HEK293 (cell line): ENCODE data around the gene CYRIA.

Experiments used
- CTCF ChIA-PET: fragments of 350-600 bp; formaldehyde crosslinking; extraction: SDS; loops from one replicate; lab custom pipeline; 2021; ENCODE audit warnings: antibody characterized with exemption; lab: Yijun Ruan, JAX
- POLR2A ChIA-PET: fragments of 300-600 bp; formaldehyde crosslinking; extraction: SDS; loops from one replicate; lab custom pipeline; 2020; ENCODE audit warnings: antibody characterized with exemption, inconsistent platforms; lab: Yijun Ruan, JAX
- H3K27ac ChIP-seq: fragments of 200-500 bp; sonication (Bioruptor generic); 2 replicates; pipeline ENCODE4 v1.5.1; 2014; ENCODE audit warnings: low read depth, low read length, control low read depth, inconsistent platforms; ENCODE audit errors: extremely low read depth
- H3K36me3 ChIP-seq, 2 experiments: fragments of 200-500 bp in 1 of 2; sonication (Bioruptor generic) in 1 of 2; 1 replicate in 1 of 2; 2 replicates in 1 of 2; pipeline ENCODE4 v1.5.1; 2014 to 2017; ENCODE audit warnings: inconsistent platforms in 2 of 2, low read length in 2 of 2; ENCODE audit not compliant: control insufficient read depth in 2 of 2, insufficient read depth in 1 of 2
- H3K4me1 ChIP-seq: fragments of 200-500 bp; sonication (Bioruptor generic); 2 replicates; pipeline ENCODE4 v1.5.1; 2014; ENCODE audit warnings: mild to moderate bottlenecking, low read length, inconsistent platforms; ENCODE audit not compliant: control insufficient read depth, insufficient read depth
- H3K4me3 ChIP-seq: 2 replicates; pipeline ENCODE4 v1.5.1; 2011; ENCODE audit warnings: low read depth, mild to moderate bottlenecking, control low read depth, low read length, moderate library complexity
- H3K9me3 ChIP-seq: fragments of 200-500 bp; sonication (Bioruptor generic); 2 replicates; pipeline ENCODE4 v1.5.1; 2014; ENCODE audit warnings: low read depth, low read length, inconsistent platforms; ENCODE audit not compliant: control insufficient read depth, insufficient read depth
- FEZF1 ChIP-seq: fragments of 450-650 bp; formaldehyde crosslinking; IDR thresholded peaks from 2 replicates; pipeline ENCODE4 v1.5.1; 2016; ENCODE audit warnings: missing biosample characterization, missing genetic modification characterization
- GLIS1 ChIP-seq: fragments of 450-650 bp; formaldehyde crosslinking; IDR thresholded peaks from 2 replicates; pipeline ENCODE4 v1.5.1; 2016; ENCODE audit warnings: missing biosample characterization, missing genetic modification characterization
- SCRT1 ChIP-seq: fragments of 450-650 bp; formaldehyde crosslinking; IDR thresholded peaks from 2 replicates; pipeline ENCODE4 v1.5.1; 2016; ENCODE audit warnings: missing biosample characterization, missing genetic modification characterization, borderline replicate concordance
- SETDB1 ChIP-seq: IDR thresholded peaks from one replicate; pipeline ENCODE4 v1.6.1; 2017; ENCODE audit warnings: mild to moderate bottlenecking, low read length, moderate library complexity, mixed read lengths; ENCODE audit not compliant: insufficient read length
- SP2 ChIP-seq: fragments of 450-650 bp; formaldehyde crosslinking; IDR thresholded peaks from 2 replicates; pipeline ENCODE4 v1.5.1; 2016; ENCODE audit warnings: missing biosample characterization, missing genetic modification characterization
- TCF7L2 ChIP-seq: IDR thresholded peaks from 2 replicates; pipeline ENCODE4 v1.6.1; 2011; ENCODE audit warnings: low read depth, mild to moderate bottlenecking, inconsistent platforms, low read length, moderate library complexity, borderline replicate concordance
- ZBTB21 ChIP-seq: fragments of 450-650 bp; formaldehyde crosslinking; IDR thresholded peaks from 2 replicates; pipeline ENCODE4 v1.5.1; 2017; ENCODE audit warnings: missing biosample characterization, missing genetic modification characterization
- ZBTB49 ChIP-seq: fragments of 450-650 bp; formaldehyde crosslinking; IDR thresholded peaks from 2 replicates; pipeline ENCODE4 v1.5.1; 2016; ENCODE audit warnings: missing biosample characterization, missing genetic modification characterization, low read depth
- ZNF132 ChIP-seq: fragments of 450-650 bp; formaldehyde crosslinking; IDR thresholded peaks from 2 replicates; pipeline ENCODE4 v1.5.1; 2017; ENCODE audit warnings: missing biosample characterization, missing genetic modification characterization, borderline replicate concordance
- ZNF157 ChIP-seq: fragments of 450-650 bp; formaldehyde crosslinking; IDR thresholded peaks from 2 replicates; pipeline ENCODE4 v1.5.1; 2016; ENCODE audit warnings: missing biosample characterization, missing genetic modification characterization
- ZNF26 ChIP-seq: fragments of 450-650 bp; formaldehyde crosslinking; IDR thresholded peaks from 2 replicates; pipeline ENCODE4 v1.5.1; 2016; ENCODE audit warnings: missing biosample characterization, missing genetic modification characterization
- ZNF362 ChIP-seq: fragments of 450-650 bp; formaldehyde crosslinking; IDR thresholded peaks from 2 replicates; pipeline ENCODE4 v1.5.1; 2016; ENCODE audit warnings: missing biosample characterization, missing genetic modification characterization
- ZNF548 ChIP-seq: fragments of 450-650 bp; formaldehyde crosslinking; IDR thresholded peaks from 2 replicates; pipeline ENCODE4 v1.5.1; 2016; ENCODE audit warnings: missing biosample characterization, missing genetic modification characterization
- ZNF645 ChIP-seq: fragments of 450-650 bp; formaldehyde crosslinking; IDR thresholded peaks from 2 replicates; pipeline ENCODE4; 2016; ENCODE audit warnings: missing biosample characterization, missing genetic modification characterization
- ZNF654 ChIP-seq: fragments of 450-650 bp; formaldehyde crosslinking; IDR thresholded peaks from 2 replicates; pipeline ENCODE4 v1.5.1; 2016; ENCODE audit warnings: low read depth, missing biosample characterization, missing genetic modification characterization
- ZNF692 ChIP-seq: fragments of 450-650 bp; formaldehyde crosslinking; IDR thresholded peaks from 2 replicates; pipeline ENCODE4 v1.5.1; 2016; ENCODE audit warnings: missing biosample characterization, missing genetic modification characterization
- ZNF792 ChIP-seq: fragments of 450-650 bp; formaldehyde crosslinking; IDR thresholded peaks from 2 replicates; pipeline ENCODE4 v1.5.1; 2016; ENCODE audit warnings: missing biosample characterization, missing genetic modification characterization
- ZSCAN18 ChIP-seq: fragments of 450-650 bp; formaldehyde crosslinking; IDR thresholded peaks from 2 replicates; pipeline ENCODE4 v1.5.1; 2016; ENCODE audit warnings: missing biosample characterization, missing genetic modification characterization

The CYRIA gene

GRCh38 chr2:16675781-16676180 lies 10.1 kb upstream of the CYRIA start (continued):
- TF ChIP-seq ZBTB49 (tag by site-specific recombination): no peak

- TF ChIP-seq ZNF362 (no peak), ZSCAN18 (tag by site-specific recombination) (no peak), SCRT1 (tag by site-specific recombination) (no peak), ZNF692 (tag by site-specific recombination) (no peak), ZBTB21 (tag by site-specific recombination) (no peak), SP2 (tag by site-specific recombination) (no peak), ZNF792 (tag by site-specific recombination) (no peak), ZNF132 (tag by site-specific recombination) (no peak)
- TF ChIP-seq, all 188 proteins: peak for 0
- Histone ChIP-seq H3K36me3 (no peaks in the 10 kb centered on the region), H3K4me3 (no peak overlapping the region), H3K27ac (no peak overlapping the region), H3K4me1 (no peaks in the 10 kb centered on the region), H3K9me3 (no peaks in the 10 kb centered on the region; the same call in 1 of the 2 replicates)
- CTCF ChIA-PET: no interaction called here
- POLR2A ChIA-PET: no interaction called here
These were observed 8.5 kb upstream of the CYRIA start for GRCh38 chr2:16674154-16674553.

GRCh38 chr2:16671760-16672159 lies 6.1 kb upstream of the CYRIA start:
- CTCF ChIA-PET: interaction anchor here (1.7 kb wide), 1 partner anchor 86 kb away, joined by 4 read pairs; no protein-coding TSS in a partner anchor
- TF ChIP-seq SETDB1: peak; percentile 40
- no peak for TF ChIP-seq ZNF132 (tag by site-specific recombination)
- no peaks in the 10 kb centered on the region for H3K4me1 ChIP-seq

GRCh38 chr2:16669388-16669787 lies 3.8 kb upstream of the CYRIA start:
- Histone ChIP-seq H3K36me3 (no peaks in the 10 kb centered on the region), H3K9me3 (no peaks in the 10 kb centered on the region), H3K27ac (no peak overlapping the region), H3K4me1 (no peaks in the 10 kb centered on the region), H3K4me3 (no peak overlapping the region)
- ChIA-PET CTCF (no interaction called here), POLR2A (no interaction called here)
- no peak for TF ChIP-seq ZNF157
- no peak for TF ChIP-seq ZNF548
- no peak for TF ChIP-seq ZNF26
- TF ChIP-seq GLIS1: no peak
- TF ChIP-seq ZNF654: no peak
- TF ChIP-seq TCF7L2: no peak
- TF ChIP-seq ZNF645 (tag by site-specific recombination): no peak
- TF ChIP-seq FEZF1 (tag by site-specific recombination): no peak

More at GRCh38 chr2:16671760-16672159, 6.1 kb upstream of the CYRIA start:
- no peaks in the 10 kb centered on the region for H3K9me3 ChIP-seq
- POLR2A ChIA-PET: no interaction called here
- H3K4me3 ChIP-seq: no peak overlapping the region
- no peak overlapping the region for H3K27ac ChIP-seq
- no peaks in the 10 kb centered on the region for H3K36me3 ChIP-seq
